DMS79 (cell line): Measurements from ENCODE around the gene SEMA5B.

Source experiments
- DNase-seq: peaks from one replicate; lab custom pipeline; 2025; lab: John Stamatoyannopoulos, UW

The SEMA5B gene

GRCh38 chr3:123058505-123058904 lies 30.9 kb upstream of the SEMA5B start:
- no peak for DNase-seq

- DNase-seq, result no peak
These were observed 27.8 kb upstream of the SEMA5B start for GRCh38 chr3:123055352-123055751.

GRCh38 chr3:123054931-123055330 lies 27.4 kb upstream of the SEMA5B start:
- no peak for DNase-seq

GRCh38 chr3:123054109-123054778 lies 26.7 kb upstream of the SEMA5B start:
- no peak for DNase-seq

- DNase-seq, result no peak
These were observed 25.5 kb upstream of the SEMA5B start for GRCh38 chr3:123053107-123053506.

- DNase-seq, result no peak
These were observed 23.1 kb upstream of the SEMA5B start for GRCh38 chr3:123050666-123051065.

GRCh38 chr3:123048480-123049237 lies 21.1 kb upstream of the SEMA5B start:
- no peak for DNase-seq

- DNase-seq, result no peak
These were observed 19.4 kb upstream of the SEMA5B start for GRCh38 chr3:123047062-123047319.

- DNase-seq, result no peak
These were observed 18.9 kb upstream of the SEMA5B start for GRCh38 chr3:123046262-123047061.

- no peak for DNase-seq
These were observed 17.6 kb upstream of the SEMA5B start for GRCh38 chr3:123044981-123045763.

GRCh38 chr3:123042413-123042812 lies 14.8 kb upstream of the SEMA5B start:
- DNase-seq, result peak; percentile 23

GRCh38 chr3:123039178-123039577 lies 11.6 kb upstream of the SEMA5B start:
- peak; percentile 25 for DNase-seq

- no peak for DNase-seq
These were observed 11.2 kb upstream of the SEMA5B start for GRCh38 chr3:123038751-123039150.

GRCh38 chr3:123037015-123037375 lies 9.4 kb upstream of the SEMA5B start:
- DNase-seq, result no peak

- no peak for DNase-seq
These were observed 8.9 kb upstream of the SEMA5B start for GRCh38 chr3:123036352-123037014.

- DNase-seq, result no peak
These were observed 7.4 kb upstream of the SEMA5B start for GRCh38 chr3:123034996-123035395.

GRCh38 chr3:123034120-123034519 lies 6.6 kb upstream of the SEMA5B start:
- DNase-seq, result no peak

GRCh38 chr3:123032057-123032456 lies 4.5 kb upstream of the SEMA5B start:
- no peak for DNase-seq

GRCh38 chr3:123031051-123031450 lies 3.5 kb upstream of the SEMA5B start:
- DNase-seq, result no peak

GRCh38 chr3:123028233-123028828 lies 768 bp upstream of the SEMA5B start:
- DNase-seq, result peak; percentile 84

GRCh38 chr3:123026565-123027291 lies 835 bp downstream of the SEMA5B start:
- DNase-seq, result no peak
